NCI-H1417 (cell line): ENCODE measurements around the gene BHLHE23.
A peak's percentile ranks its signal among the peaks of the same experiment; 100 is the strongest.

Experiments used
- DNase-seq, 3 experiments: peaks; one replicate each; lab custom pipeline; 2025; lab: John Stamatoyannopoulos, UW

BHLHE23 gene

GRCh38 chr20:63006540-63007359 lies at the start of gene BHLHE23:
Gene BHLHE23 (minus strand): TSS chr20:63006964. CDS start chr20:63006774, 190 bp downstream.
- DNase-seq = peak in 2 of 3 experiments; percentile 74 to 79

DNA sequence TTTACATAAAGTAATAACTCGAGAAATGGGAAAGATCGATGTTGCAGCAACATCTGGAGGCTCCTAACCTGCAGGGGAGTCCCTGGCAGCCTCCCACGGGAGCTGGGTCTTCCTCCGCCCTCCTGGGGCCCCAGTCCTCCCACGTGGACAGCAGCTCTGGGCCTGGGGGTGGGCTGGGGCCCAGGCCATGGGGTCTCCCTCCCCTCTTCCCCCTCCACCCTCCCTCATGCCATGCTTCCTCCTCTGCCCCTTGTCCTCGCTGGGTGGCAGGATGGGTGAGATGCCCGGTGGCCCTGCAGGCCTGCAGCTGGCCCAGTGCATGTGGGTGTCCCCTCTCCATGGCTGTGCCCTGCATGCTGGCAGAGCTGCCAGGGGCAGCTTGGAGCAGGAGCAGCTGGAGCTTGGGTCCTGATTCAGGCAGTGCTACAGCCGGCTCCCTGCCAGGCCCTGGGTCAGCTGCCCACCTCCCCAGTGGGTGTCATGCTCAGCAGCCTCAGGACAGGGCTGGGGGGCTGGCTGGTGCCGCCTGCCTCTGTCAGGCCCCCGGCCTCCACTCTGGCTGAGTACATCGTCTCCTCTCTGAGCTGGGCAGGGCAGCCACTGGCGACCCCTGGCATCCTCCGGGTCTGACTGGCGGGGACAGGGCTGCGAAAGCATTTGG lies 48.9 kb upstream of the BHLHE23 start:
- DNase-seq = no peak

DNA sequence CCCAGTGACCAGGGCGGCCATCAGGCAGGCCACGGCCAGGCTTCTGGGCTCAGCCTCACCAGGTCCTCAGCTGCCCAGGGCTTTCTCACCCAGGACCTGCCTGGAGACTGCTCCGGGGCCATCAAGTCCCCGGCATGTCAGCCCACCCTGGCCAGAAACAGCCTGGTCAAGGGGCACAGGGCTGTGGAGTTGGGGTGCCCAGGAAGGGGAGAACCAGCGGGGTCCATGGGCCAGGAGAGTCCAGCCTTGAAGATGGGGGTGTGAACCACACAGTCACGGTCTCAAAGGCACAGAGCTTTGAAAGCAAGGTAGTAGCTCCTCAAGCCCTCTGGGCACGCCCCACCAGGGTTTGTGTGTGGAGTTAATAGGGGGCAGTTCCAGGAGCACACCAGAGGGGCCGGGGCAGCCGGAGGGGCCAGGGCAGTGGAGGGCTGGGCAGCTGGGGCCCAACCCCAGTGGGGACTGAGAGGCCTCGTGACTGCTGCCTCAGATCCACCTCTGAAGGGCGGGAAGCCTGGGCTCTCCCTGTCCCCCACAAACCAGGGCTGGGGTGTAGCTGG lies 48.0 kb upstream of the BHLHE23 start:
- DNase-seq = no peak

GRCh38 chr20:63054103-63054474 lies 47.3 kb upstream of the BHLHE23 start:
- DNase-seq = no peak

GRCh38 chr20:63053432-63054102 lies 46.8 kb upstream of the BHLHE23 start:
- peak in 1 of 3 experiments; percentile 35 for DNase-seq

DNA sequence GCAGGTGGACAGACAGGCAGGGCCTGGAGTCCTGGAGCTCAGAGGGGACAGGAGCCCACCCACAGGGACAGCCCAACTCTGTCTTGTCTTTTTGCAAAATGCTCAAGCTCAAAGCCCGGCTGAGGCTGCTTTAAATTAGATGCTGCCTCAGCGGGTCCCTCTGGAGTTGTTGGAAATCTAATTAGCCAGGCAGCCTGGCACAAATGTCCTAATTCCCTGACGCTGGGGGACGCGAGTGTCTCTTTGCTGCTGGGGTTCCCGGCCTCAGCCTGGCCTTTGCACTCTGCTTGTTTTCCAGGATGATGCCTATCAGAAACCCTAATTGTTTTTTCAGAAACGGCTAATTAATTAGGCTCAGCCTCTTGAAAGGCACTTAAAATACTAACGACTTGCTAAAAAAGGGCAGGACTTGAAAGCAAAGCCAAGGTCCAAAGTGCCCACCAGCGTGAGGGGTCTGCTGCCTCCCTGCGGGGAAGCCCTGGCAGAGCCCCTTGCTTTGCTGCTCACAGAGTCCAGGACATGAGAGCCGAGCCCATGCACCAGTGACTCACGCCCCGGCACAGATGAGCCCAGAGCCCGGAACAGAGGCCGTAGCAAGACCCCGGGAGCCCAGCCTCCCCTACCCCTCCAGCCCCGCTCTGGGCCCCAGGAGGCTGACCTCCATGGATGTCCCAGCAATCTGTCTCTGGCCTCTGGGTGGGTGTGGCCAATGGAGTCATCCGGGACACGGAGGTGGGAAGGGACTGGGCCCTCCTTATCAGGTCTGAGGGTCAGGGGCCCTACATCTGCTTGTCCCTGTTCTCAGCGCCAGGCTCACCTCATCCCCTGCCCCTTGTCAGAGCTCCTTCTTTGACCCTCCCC lies 46.0 kb upstream of the BHLHE23 start:
- no peak for DNase-seq

DNA sequence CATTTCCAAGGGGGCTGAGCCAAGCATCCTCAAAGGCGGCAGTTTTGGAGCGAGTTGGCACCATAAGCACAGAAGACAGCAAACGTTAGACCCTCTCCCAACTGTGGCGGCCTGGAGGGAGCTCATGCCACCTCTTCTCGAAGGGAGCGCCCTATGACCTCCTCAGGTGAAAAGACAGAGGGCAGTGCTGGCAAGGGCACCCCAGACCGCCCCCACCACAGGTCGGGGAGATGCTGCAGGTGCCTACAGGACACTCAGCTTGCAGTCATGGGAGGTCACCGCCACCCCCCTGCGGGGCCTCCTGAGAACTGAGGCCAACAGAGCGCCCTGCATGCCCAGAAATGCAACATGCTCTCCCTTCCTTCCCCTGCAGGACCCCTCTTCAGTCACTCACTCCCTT lies 45.1 kb upstream of the BHLHE23 start:
- no peak for DNase-seq

GRCh38 chr20:63051186-63051860 lies 44.6 kb upstream of the BHLHE23 start:
- no peak for DNase-seq

DNA sequence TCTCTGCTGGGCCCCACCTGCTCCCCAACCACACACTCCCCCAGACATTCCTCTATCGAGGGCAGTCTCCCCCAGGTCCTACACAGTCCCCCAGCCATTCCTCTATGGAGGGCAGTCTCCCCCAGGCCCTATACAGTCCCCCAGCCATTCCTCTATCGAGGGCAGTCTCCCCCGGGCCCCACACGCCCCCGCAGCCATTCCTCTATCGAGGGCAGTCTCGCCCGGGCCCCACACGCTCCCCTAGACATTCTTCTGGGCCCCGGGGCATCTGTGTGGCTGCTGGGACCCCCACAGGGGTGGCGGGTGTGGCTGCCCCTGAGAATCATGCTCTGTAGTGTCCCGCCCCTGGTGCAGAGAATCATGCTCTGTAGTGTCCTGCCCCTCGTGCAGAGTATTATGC lies 43.6 kb upstream of the BHLHE23 start:
- no peak for DNase-seq

DNA sequence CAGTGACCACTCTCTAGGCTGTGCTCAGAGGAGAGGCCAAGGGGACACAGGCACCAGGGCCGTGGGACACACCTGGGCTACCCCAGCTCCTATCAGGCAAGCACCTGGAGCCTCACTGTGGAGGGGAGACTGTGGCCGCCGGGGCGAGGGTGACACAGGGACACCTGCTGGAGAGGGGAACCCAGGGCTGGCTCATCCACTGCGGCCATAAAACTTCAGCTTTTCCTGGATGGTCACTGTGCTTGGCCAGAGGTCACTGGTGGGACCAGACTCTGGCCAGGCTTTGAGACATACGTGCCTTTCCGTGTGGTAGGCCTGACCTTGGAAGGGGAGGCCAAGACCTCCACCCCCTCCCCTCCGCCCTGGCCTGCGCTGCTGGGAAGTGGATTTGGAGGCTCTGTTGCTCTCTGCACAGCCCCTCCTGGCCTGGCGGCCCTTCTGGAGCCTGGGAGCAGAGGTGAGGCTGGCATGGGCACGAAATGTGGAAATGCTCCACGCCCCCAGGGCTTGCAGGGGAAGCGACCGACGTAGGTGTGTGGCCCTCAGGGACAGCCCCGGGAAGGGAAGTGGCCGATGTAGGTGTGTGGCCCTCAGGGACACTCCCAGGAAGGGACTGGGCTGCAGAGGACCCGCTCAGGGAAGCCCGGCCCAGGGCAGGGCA lies 42.9 kb upstream of the BHLHE23 start:
- DNase-seq = no peak

GRCh38 chr20:63049191-63049518 lies 42.4 kb upstream of the BHLHE23 start:
- DNase-seq = no peak

GRCh38 chr20:63048516-63049190 lies 41.9 kb upstream of the BHLHE23 start:
- peak in 2 of 3 experiments; percentile 15 to 25 for DNase-seq

DNA sequence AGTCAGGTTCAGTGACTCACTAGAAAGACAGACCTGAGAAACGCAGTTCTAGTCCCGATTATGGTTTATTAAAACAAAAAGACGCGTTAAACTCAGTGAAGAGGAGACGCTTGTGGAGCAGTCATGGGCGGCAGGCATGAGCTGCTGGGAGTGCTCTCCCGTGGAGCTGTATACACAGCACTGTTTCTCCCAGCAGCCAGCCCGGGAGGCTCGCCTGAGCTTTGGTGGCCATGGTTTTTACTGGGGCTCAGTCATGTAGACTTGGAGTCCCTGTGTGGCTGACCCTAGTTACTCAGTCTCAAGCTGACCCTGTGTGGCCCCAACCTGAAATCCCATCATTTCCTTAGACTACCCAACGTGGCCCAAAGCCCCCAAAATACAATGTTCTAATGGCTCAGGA lies 41.2 kb upstream of the BHLHE23 start:
- no peak for DNase-seq

GRCh38 chr20:63047267-63047666 lies 40.5 kb upstream of the BHLHE23 start:
- DNase-seq = no peak

DNA sequence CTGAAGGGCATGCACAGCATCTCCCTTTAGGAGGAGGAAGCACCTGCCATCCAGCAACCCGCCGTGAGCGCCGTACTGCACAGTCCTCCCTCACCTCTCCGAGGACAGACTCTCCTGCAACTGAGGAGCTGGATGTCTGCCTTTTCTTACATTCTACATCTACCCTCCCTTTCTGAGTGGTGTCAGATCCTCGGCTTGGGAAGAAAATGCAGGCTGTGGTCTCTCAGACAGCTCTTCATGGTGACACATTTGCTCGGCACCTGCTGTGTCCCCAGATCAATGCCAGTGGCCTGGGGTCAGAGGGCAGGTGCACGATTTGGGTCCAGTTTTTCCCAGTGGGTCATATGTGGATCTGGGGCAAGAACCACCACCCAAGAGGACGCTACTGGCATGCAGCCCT lies 40.1 kb upstream of the BHLHE23 start:
- no peak for DNase-seq

GRCh38 chr20:63045991-63046390 lies 39.2 kb upstream of the BHLHE23 start:
- DNase-seq = no peak

GRCh38 chr20:63045401-63045800 lies 38.6 kb upstream of the BHLHE23 start:
- DNase-seq = no peak

GRCh38 chr20:63044605-63045004 lies 37.8 kb upstream of the BHLHE23 start:
- no peak for DNase-seq

DNA sequence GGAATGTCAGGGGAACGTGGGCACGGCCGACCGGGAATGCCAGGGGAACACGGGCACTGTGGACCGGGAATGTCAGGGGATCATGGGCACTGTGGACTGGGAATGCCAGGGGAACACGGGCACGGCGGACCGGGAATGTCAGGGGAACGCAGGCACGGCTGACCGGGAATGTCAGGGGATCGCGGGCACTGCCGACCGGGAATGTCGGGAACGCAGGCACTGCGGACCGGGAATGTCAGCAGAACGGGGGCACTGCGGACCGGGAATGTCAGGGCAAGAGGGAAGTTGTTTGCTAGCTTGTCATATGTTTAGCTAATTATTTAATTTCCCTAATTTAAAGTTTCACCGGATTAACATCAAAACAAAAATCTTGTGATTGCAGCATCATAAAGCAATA lies 37.4 kb upstream of the BHLHE23 start:
- no peak for DNase-seq
